Measurements from ENCODE around the gene TRAPPC3L.

TRAPPC3L gene

GRCh38 chr6:116568111-116568510 is 22.6 kb upstream of the TRAPPC3L start:
- Histone ChIP-seq H3K9me3 (ENCODE audit: insufficient read depth, low read length, severe bottlenecking) (no peaks in the 10 kb centered on the region), H3K4me1 (ENCODE audit: insufficient read depth, low read length) (peaks cover 26% of the 10 kb centered on the region), H3K36me3 (ENCODE audit: insufficient read depth, low read length) (no peaks in the 10 kb centered on the region), H2AFZ (ENCODE audit: low read depth, low read length) (no peak overlapping the region), H3K4me3 (ENCODE audit: low read depth in 1 of 2, low read length in 2 of 2) (no peak overlapping the region), H3K4me2 (ENCODE audit: insufficient read depth, low read length) (no peak overlapping the region), H3K9ac (ENCODE audit: low read depth, low read length) (no peak overlapping the region), H4K20me1 (ENCODE audit: insufficient read depth, low read length) (peaks cover 8% of the 10 kb centered on the region; the same call in 1 of the 2 replicates), H3K27ac (ENCODE audit: low read length) (no peak overlapping the region), H3K27me3 (ENCODE audit: insufficient read depth, low read length, poor library complexity) (no peaks in the 10 kb centered on the region), H3K79me2 (ENCODE audit: insufficient read depth, low read length) (peaks cover 29% of the 10 kb centered on the region)
- TF ChIP-seq EZH2 (IDR thresholded peaks at IDR 0.05; ENCODE audit: borderline replicate concordance, low read depth, low read length, severe bottlenecking), result no peak
- TF ChIP-seq CTCF (IDR thresholded peaks at IDR 0.05; ENCODE audit: borderline replicate concordance, extremely low read depth, low read length, poor library complexity, severe bottlenecking), result no peak
- DNase-seq (no peak), ATAC-seq (ENCODE audit: insufficient read depth, low read depth) (no peak)

- H2AFZ ChIP-seq (ENCODE audit: low read depth, low read length), result no peak overlapping the region
- H3K27ac ChIP-seq (ENCODE audit: low read length), result no peak overlapping the region
- no peaks in the 10 kb centered on the region for H3K36me3 ChIP-seq (ENCODE audit: insufficient read depth, low read length)
- H4K20me1 ChIP-seq (ENCODE audit: insufficient read depth, low read length), result no peaks in the 10 kb centered on the region
- H3K4me1 ChIP-seq (ENCODE audit: insufficient read depth, low read length), result peaks cover 14% of the 10 kb centered on the region
- ATAC-seq (ENCODE audit: insufficient read depth, low read depth) (no peak), DNase-seq (no peak)
- no peak overlapping the region for H3K4me3 ChIP-seq (ENCODE audit: low read depth in 1 of 2, low read length in 2 of 2)
- no peaks in the 10 kb centered on the region for H3K9me3 ChIP-seq (ENCODE audit: insufficient read depth, low read length, severe bottlenecking)
- peaks cover 2% of the 10 kb centered on the region for H3K79me2 ChIP-seq (ENCODE audit: insufficient read depth, low read length)
- no peaks in the 10 kb centered on the region for H3K27me3 ChIP-seq (ENCODE audit: insufficient read depth, low read length, poor library complexity)
- TF ChIP-seq CTCF (IDR thresholded peaks at IDR 0.05; ENCODE audit: borderline replicate concordance, extremely low read depth, low read length, poor library complexity, severe bottlenecking), result no peak
- no peak for TF ChIP-seq EZH2 (IDR thresholded peaks at IDR 0.05; ENCODE audit: borderline replicate concordance, low read depth, low read length, severe bottlenecking)
- no peak overlapping the region for H3K9ac ChIP-seq (ENCODE audit: low read depth, low read length)
- no peak overlapping the region for H3K4me2 ChIP-seq (ENCODE audit: insufficient read depth, low read length)
Measured at GRCh38 chr6:116564921-116565872, 19.7 kb upstream of the TRAPPC3L start.

- peaks cover 5% of the 10 kb centered on the region; the same call in 1 of the 2 replicates for H3K4me1 ChIP-seq (ENCODE audit: insufficient read depth, low read length)
- H3K9ac ChIP-seq (ENCODE audit: low read depth, low read length), result no peak overlapping the region
- ATAC-seq (ENCODE audit: insufficient read depth, low read depth) (no peak), DNase-seq (no peak)
- H3K79me2 ChIP-seq (ENCODE audit: insufficient read depth, low read length), result no peaks in the 10 kb centered on the region
- H3K36me3 ChIP-seq (ENCODE audit: insufficient read depth, low read length), result no peaks in the 10 kb centered on the region
- no peaks in the 10 kb centered on the region for H3K27me3 ChIP-seq (ENCODE audit: insufficient read depth, low read length, poor library complexity)
- no peak overlapping the region for H3K4me3 ChIP-seq (ENCODE audit: low read depth in 1 of 2, low read length in 2 of 2)
- no peak for TF ChIP-seq EZH2 (IDR thresholded peaks at IDR 0.05; ENCODE audit: borderline replicate concordance, low read depth, low read length, severe bottlenecking)
- TF ChIP-seq CTCF (IDR thresholded peaks at IDR 0.05; ENCODE audit: borderline replicate concordance, extremely low read depth, low read length, poor library complexity, severe bottlenecking), result no peak
- H3K9me3 ChIP-seq (ENCODE audit: insufficient read depth, low read length, severe bottlenecking), result no peaks in the 10 kb centered on the region
- no peak overlapping the region for H2AFZ ChIP-seq (ENCODE audit: low read depth, low read length)
- H3K4me2 ChIP-seq (ENCODE audit: insufficient read depth, low read length), result no peak overlapping the region
- H4K20me1 ChIP-seq (ENCODE audit: insufficient read depth, low read length), result no peaks in the 10 kb centered on the region
- no peak overlapping the region for H3K27ac ChIP-seq (ENCODE audit: low read length)
Measured at GRCh38 chr6:116564311-116564710, 18.8 kb upstream of the TRAPPC3L start.
